Measurements from ENCODE around the gene GFPT2. TPM values are rescaled to one million over a fixed set of nuclear protein-coding genes. Genes with fewer than 3 reads are reported as not detected.

Gene GFPT2
- total and polyA plus RNA-seq, 9 donors, result 18.5 to 135 (median 41.5) TPM

GRCh38 chr5:180391276-180391675 is 38.1 kb upstream of the GFPT2 start:
- WGBS, 3 donors, result 83 to 91% (median 84%) methylated on average over 6 to 7 of the region's 7 CpGs
- no peak overlapping the region for H3K4me3 ChIP-seq
- H3K4me1 ChIP-seq (ENCODE audit: insufficient read depth), result no peaks in the 10 kb centered on the region
- no peaks in the 10 kb centered on the region for H3K36me3 ChIP-seq
- intact Hi-C loops (cut with DNase I), result no loop called here
- no peak overlapping the region for H3K27ac ChIP-seq
- H3K9me3 ChIP-seq, result no peaks in the 10 kb centered on the region
- no peaks in the 10 kb centered on the region for H3K27me3 ChIP-seq
- no peak for DNase-seq
- TF ChIP-seq POLR2A (IDR thresholded peaks at IDR 0.05) (no peak), CTCF (IDR thresholded peaks at IDR 0.05) (no peak), EP300 (IDR thresholded peaks at IDR 0.05) (no peak)

- H3K27me3 ChIP-seq, result no peaks in the 10 kb centered on the region
- no peaks in the 10 kb centered on the region for H3K9me3 ChIP-seq
- intact Hi-C loops (cut with DNase I), result no loop called here
- TF ChIP-seq POLR2A (IDR thresholded peaks at IDR 0.05) (no peak), EP300 (IDR thresholded peaks at IDR 0.05) (no peak), CTCF (IDR thresholded peaks at IDR 0.05) (no peak)
- no peak overlapping the region for H3K4me3 ChIP-seq
- no peaks in the 10 kb centered on the region for H3K4me1 ChIP-seq (ENCODE audit: insufficient read depth)
- DNase-seq, result no peak
- no peak overlapping the region for H3K27ac ChIP-seq
- H3K36me3 ChIP-seq, result no peaks in the 10 kb centered on the region
- 69 to 83% (median 80%) methylated on average over 15 of the region's 15 CpGs for WGBS, 3 donors
Measured at GRCh38 chr5:180390441-180391190, 37.5 kb upstream of the GFPT2 start.

GRCh38 chr5:180389252-180390101 is 36.3 kb upstream of the GFPT2 start:
- Histone ChIP-seq H3K27me3 (no peaks in the 10 kb centered on the region), H3K4me3 (no peak overlapping the region), H3K9me3 (no peaks in the 10 kb centered on the region), H3K27ac (no peak overlapping the region), H3K4me1 (ENCODE audit: insufficient read depth) (no peaks in the 10 kb centered on the region), H3K36me3 (no peaks in the 10 kb centered on the region)
- TF ChIP-seq CTCF (IDR thresholded peaks at IDR 0.05), result no peak
- no peak for TF ChIP-seq POLR2A (IDR thresholded peaks at IDR 0.05)
- no peak for TF ChIP-seq EP300 (IDR thresholded peaks at IDR 0.05)
- DNase-seq, result no peak
- 71 to 78% (median 77%) methylated on average over 39 of the region's 39 CpGs for WGBS, 3 donors
- intact Hi-C loops (cut with DNase I), result no loop called here

GRCh38 chr5:180387798-180388197 is 34.7 kb upstream of the GFPT2 start:
- DNase-seq, result no peak
- Histone ChIP-seq H3K27ac (no peak overlapping the region), H3K9me3 (no peaks in the 10 kb centered on the region), H3K4me1 (ENCODE audit: insufficient read depth) (no peaks in the 10 kb centered on the region), H3K36me3 (no peaks in the 10 kb centered on the region), H3K4me3 (no peak overlapping the region), H3K27me3 (no peaks in the 10 kb centered on the region)
- intact Hi-C loops (cut with DNase I), result no loop called here
- WGBS, 3 donors, result 55 to 79% (median 56%) methylated on average over 6 of the region's 6 CpGs
- no peak for TF ChIP-seq CTCF (IDR thresholded peaks at IDR 0.05)
- TF ChIP-seq POLR2A (IDR thresholded peaks at IDR 0.05), result no peak
- TF ChIP-seq EP300 (IDR thresholded peaks at IDR 0.05), result no peak
